Lower lobe of right lung (tissue), 2 donors: ENCODE measurements around the gene MRPS18A. TPM values are rescaled to one million over a fixed set of nuclear protein-coding genes. Genes with fewer than 3 reads are reported as not detected.
A peak's percentile ranks its signal among the peaks of the same experiment; 100 is the strongest.

Source experiments
- ATAC-seq, 2 donors: fragments of 200-7000 bp; cut with Tn5 transposase; one replicate each; pipeline ENCODE4 v1.9.1; 2020 to 2022; ENCODE audit warnings: mild to moderate bottlenecking in 2 of 2, moderate library complexity in 2 of 2
- DNase-seq: peaks from one replicate; pipeline ENCODE4 v3.0.0-alpha.2; 2020
- H3K27ac ChIP-seq: fragments of 200-600 bp; one replicate; pipeline ENCODE4 v1.8.0; 2022
- H3K27me3 ChIP-seq: fragments of 200-600 bp; one replicate; pipeline ENCODE4 v1.8.0; 2022; ENCODE audit warnings: low read depth
- H3K36me3 ChIP-seq: fragments of 200-600 bp; one replicate; pipeline ENCODE4 v1.8.0; 2022; ENCODE audit warnings: mild to moderate bottlenecking
- H3K4me1 ChIP-seq: fragments of 200-600 bp; one replicate; pipeline ENCODE4 v1.8.0; 2022
- H3K4me3 ChIP-seq: fragments of 200-600 bp; one replicate; pipeline ENCODE4 v1.8.0; 2022; ENCODE audit warnings: mild to moderate bottlenecking
- H3K9me3 ChIP-seq: fragments of 200-600 bp; one replicate; pipeline ENCODE4 v1.8.0; 2022
- CTCF ChIP-seq: fragments of 200-600 bp; IDR thresholded peaks from one replicate; pipeline ENCODE4 v1.8.0; 2022; ENCODE audit warnings: antibody characterized with exemption, mild to moderate bottlenecking
- intact Hi-C: fragments of 100-400 bp; cut with DNase I; formaldehyde crosslinking; loops from one replicate; pipeline ENCODE4 v1.11.0; 2022
- total RNA-seq: library from RNA; stranded (reverse); fragmentation: NEBNext Ultra II Directional; extraction: Animal tissue kit (Norgen Biotek cat#: 25700); gene quantifications from one replicate; pipeline ENCODE4 v1.2.1, GENCODE V29; 2021
- donor health status: DM: no; HTN: yes; CAD: no; lungs with severe emphysema.

The MRPS18A gene
- total RNA-seq, 1 donor from 2014 or later, result 30.2 TPM

DNA sequence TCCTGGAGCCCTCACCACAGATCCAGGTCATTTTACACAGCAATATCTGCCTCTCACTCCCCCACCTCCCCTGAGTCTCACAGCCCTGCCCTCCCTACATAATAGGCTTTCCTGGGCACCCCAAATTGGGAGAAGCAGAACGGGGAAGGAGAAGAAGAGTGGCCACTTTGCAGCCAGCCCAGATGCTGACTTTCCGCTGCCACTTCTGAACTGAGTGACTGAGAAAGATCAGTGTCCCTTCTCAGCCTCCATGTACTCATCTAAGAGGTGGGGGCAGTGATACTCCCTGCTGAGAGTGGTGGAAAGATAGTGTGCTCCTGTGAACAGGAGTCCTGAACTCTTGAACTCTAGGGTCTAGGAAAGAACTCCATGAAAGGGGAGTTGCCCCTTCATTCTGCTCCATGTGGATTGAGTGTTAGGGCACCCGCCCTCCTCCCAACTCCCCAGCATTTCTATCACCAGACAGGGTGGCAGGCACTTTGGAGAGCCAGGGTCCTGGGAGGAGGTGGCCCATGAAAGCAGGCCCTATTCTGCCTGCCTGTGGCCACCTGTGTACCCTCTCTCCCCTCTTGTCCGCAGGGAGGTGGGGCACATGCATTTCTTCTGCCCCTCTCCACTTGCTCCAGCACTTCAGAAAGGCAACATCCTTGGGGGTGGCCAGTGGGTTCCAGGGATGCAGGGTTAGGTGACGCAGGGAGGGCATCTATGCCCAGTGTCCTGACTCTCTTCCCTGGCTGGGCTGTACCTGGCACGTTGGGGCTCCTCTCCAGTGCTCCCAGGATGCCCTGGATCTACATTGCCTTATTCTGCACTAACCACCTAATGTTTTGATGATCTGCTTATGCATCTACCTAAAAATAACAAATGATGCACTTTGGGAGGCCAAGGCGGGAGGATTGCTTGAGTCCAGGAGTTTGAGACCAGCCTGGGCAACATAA is 38.3 kb upstream of the MRPS18A start:
- H3K9me3 ChIP-seq, result peaks cover 15% of the 10 kb centered on the region
- H3K4me3 ChIP-seq, result no peak overlapping the region
- intact Hi-C loops, result no loop called here
- no peaks in the 10 kb centered on the region for H3K36me3 ChIP-seq
- no peaks in the 10 kb centered on the region for H3K27me3 ChIP-seq
- H3K4me1 ChIP-seq, result peaks cover 27% of the 10 kb centered on the region
- no peak for ATAC-seq
- peak overlapping the region; percentile 63 for H3K27ac ChIP-seq
- no peak for DNase-seq
- no peak for TF ChIP-seq CTCF

- TF ChIP-seq CTCF, result no peak
- DNase-seq (peak; percentile 96), ATAC-seq (peak; percentile 96 to 97)
- Histone ChIP-seq H3K9me3 (peaks cover 7% of the 10 kb centered on the region), H3K27ac (peak overlapping the region; percentile 63), H3K4me3 (no peak overlapping the region), H3K27me3 (no peaks in the 10 kb centered on the region), H3K4me1 (peaks cover 27% of the 10 kb centered on the region), H3K36me3 (no peaks in the 10 kb centered on the region)
- intact Hi-C loops, result no loop called here
These were observed 37.5 kb upstream of the MRPS18A start for GRCh38 chr6:43724914-43725642.

GRCh38 chr6:43724354-43724753 is 36.8 kb upstream of the MRPS18A start:
- ATAC-seq (no peak), DNase-seq (no peak)
- peaks cover 27% of the 10 kb centered on the region for H3K4me1 ChIP-seq
- no peak overlapping the region for H3K4me3 ChIP-seq
- no peak for TF ChIP-seq CTCF
- no peaks in the 10 kb centered on the region for H3K9me3 ChIP-seq
- H3K36me3 ChIP-seq, result no peaks in the 10 kb centered on the region
- no peaks in the 10 kb centered on the region for H3K27me3 ChIP-seq
- intact Hi-C loops, result no loop called here
- H3K27ac ChIP-seq, result peak overlapping the region; percentile 63

GRCh38 chr6:43723737-43724295 is 36.2 kb upstream of the MRPS18A start:
- Histone ChIP-seq H3K4me1 (peaks cover 27% of the 10 kb centered on the region), H3K36me3 (no peaks in the 10 kb centered on the region), H3K27ac (peak overlapping the region; percentile 63), H3K9me3 (no peaks in the 10 kb centered on the region), H3K4me3 (no peak overlapping the region), H3K27me3 (no peaks in the 10 kb centered on the region)
- ATAC-seq (peak; percentile 91), DNase-seq (peak; percentile 88)
- intact Hi-C loops, result no loop called here
- peak; percentile 67 for TF ChIP-seq CTCF

GRCh38 chr6:43722920-43723545 is 35.4 kb upstream of the MRPS18A start:
- no peak for DNase-seq
- Histone ChIP-seq H3K36me3 (no peaks in the 10 kb centered on the region), H3K9me3 (no peaks in the 10 kb centered on the region), H3K4me1 (peaks cover 27% of the 10 kb centered on the region), H3K27me3 (no peaks in the 10 kb centered on the region), H3K27ac (no peak overlapping the region), H3K4me3 (no peak overlapping the region)
- intact Hi-C loops, result no loop called here
- ATAC-seq, result no peak
- no peak for TF ChIP-seq CTCF
